ENCODE measurements around the gene PADI6. TPM values are rescaled to one million over a fixed set of nuclear protein-coding genes. Genes with fewer than 3 reads are reported as not detected.

Gene PADI6
- total and polyA plus RNA-seq, 10 of the 15 experiments (the other 5 are each of a cell fraction or from before 2014, with no cell fraction given): not detected

DNA sequence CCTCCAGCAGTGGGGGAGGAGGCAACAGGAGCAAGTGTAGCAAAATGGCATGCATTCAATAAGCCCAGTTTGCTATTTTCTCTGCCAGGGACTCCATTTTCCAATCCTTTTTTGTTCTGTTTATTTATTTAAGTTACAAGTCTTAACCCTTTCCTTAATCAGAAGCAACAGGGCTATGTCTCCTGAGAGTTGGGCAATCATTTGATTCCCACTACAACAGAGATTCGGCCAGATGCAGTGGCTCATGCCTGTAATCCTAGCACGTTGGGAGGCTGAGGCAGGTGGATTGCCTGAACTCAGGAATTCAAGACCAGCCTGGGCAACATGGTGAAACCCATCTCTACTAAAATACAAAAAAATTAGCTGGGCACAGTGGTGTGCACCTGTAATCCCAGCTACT lies 42.0 kb downstream of the PADI6 start (continued):
- no peak for TF ChIP-seq SRF (IDR thresholded peaks at IDR 0.05; ENCODE audit: low read depth in 2 of 2, low read length in 2 of 2)
- no peak for TF ChIP-seq GATAD2B (conservative IDR thresholded peaks at IDR 0.05; ENCODE audit: low read depth)
- TF ChIP-seq GABPA (IDR thresholded peaks at IDR 0.05; ENCODE audit: low read depth): no peak
- no peak for TF ChIP-seq PAX5 (IDR thresholded peaks at IDR 0.05; ENCODE audit: borderline replicate concordance, low read depth, low read length)
- TF ChIP-seq, protein P1, sequence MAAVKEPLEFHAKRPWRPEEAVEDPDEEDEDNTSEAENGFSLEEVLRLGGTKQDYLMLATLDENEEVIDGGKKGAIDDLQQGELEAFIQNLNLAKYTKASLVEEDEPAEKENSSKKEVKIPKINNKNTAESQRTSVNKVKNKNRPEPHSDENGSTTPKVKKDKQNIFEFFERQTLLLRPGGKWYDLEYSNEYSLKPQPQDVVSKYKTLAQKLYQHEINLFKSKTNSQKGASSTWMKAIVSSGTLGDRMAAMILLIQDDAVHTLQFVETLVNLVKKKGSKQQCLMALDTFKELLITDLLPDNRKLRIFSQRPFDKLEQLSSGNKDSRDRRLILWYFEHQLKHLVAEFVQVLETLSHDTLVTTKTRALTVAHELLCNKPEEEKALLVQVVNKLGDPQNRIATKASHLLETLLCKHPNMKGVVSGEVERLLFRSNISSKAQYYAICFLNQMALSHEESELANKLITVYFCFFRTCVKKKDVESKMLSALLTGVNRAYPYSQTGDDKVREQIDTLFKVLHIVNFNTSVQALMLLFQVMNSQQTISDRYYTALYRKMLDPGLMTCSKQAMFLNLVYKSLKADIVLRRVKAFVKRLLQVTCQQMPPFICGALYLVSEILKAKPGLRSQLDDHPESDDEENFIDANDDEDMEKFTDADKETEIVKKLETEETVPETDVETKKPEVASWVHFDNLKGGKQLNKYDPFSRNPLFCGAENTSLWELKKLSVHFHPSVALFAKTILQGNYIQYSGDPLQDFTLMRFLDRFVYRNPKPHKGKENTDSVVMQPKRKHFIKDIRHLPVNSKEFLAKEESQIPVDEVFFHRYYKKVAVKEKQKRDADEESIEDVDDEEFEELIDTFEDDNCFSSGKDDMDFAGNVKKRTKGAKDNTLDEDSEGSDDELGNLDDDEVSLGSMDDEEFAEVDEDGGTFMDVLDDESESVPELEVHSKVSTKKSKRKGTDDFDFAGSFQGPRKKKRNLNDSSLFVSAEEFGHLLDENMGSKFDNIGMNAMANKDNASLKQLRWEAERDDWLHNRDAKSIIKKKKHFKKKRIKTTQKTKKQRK (IDR thresholded peaks at IDR 0.05; ENCODE audit: low read depth, low read length): no peak
- no peak for TF ChIP-seq SPI1 (IDR thresholded peaks at IDR 0.05; ENCODE audit: borderline replicate concordance, insufficient read depth, low read depth, low read length)
- TF ChIP-seq NR2C2 (IDR thresholded peaks at IDR 0.05; ENCODE audit: borderline replicate concordance, control insufficient read depth, insufficient read length, low read depth): no peak
- TF ChIP-seq, protein P2, sequence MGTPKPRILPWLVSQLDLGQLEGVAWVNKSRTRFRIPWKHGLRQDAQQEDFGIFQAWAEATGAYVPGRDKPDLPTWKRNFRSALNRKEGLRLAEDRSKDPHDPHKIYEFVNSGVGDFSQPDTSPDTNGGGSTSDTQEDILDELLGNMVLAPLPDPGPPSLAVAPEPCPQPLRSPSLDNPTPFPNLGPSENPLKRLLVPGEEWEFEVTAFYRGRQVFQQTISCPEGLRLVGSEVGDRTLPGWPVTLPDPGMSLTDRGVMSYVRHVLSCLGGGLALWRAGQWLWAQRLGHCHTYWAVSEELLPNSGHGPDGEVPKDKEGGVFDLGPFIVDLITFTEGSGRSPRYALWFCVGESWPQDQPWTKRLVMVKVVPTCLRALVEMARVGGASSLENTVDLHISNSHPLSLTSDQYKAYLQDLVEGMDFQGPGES (IDR thresholded peaks at IDR 0.05): no peak
- no peak for TF ChIP-seq SUPT20H (IDR thresholded peaks at IDR 0.05; ENCODE audit: borderline replicate concordance, control insufficient read depth, low read depth, low read length)
